Measurements from ENCODE around the gene DOK3.

GRCh38 chr5:177465044-177465443 lies 44.6 kb downstream of the DOK3 start:
- TF ChIP-seq POLR2A (IDR thresholded peaks at IDR 0.05) = no peak
- no peak for TF ChIP-seq POLR2AphosphoS5 (IDR thresholded peaks at IDR 0.05)
